GM12872 (cell line): ENCODE results near the gene FAM163B.

Experiments
- TF ChIP-seq, protein P1 (sequence below): IDR thresholded peaks from 3 replicates; pipeline ENCODE4 v1.5.1; 2011; ENCODE audit warnings: low read depth, mild to moderate bottlenecking, low read length, moderate library complexity; ENCODE audit not compliant: insufficient read depth

The FAM163B gene

DNA sequence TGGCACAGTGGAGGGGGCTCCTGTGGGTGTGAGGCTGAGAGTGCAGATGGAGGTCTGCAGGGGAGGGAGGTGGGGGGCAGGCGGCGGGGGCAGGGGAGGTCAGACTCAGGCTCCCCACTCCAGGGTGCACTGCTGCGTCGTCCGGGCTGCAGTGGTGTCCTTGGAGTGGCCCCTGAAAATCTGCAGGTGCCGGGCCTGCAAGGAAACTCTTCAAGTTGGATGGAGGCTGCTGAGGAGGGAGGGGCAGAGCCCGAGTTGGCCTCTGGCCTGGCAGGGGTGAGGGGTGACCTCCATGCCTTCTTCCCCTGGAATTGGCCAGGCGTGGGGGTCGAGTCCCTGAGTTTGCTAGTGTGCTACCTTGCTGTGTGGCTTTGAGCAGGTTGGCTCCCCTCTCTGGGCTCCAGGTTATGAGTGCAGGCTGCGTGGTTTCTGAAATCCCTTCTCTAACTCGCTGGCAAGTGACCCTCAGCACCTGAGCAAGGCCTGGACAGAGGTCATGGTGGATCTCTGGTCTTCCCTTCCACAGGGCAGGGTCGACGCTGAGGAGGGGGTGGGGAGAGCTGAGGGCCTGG, 73.8 kb downstream of the FAM163B start:
- TF ChIP-seq, protein P1, sequence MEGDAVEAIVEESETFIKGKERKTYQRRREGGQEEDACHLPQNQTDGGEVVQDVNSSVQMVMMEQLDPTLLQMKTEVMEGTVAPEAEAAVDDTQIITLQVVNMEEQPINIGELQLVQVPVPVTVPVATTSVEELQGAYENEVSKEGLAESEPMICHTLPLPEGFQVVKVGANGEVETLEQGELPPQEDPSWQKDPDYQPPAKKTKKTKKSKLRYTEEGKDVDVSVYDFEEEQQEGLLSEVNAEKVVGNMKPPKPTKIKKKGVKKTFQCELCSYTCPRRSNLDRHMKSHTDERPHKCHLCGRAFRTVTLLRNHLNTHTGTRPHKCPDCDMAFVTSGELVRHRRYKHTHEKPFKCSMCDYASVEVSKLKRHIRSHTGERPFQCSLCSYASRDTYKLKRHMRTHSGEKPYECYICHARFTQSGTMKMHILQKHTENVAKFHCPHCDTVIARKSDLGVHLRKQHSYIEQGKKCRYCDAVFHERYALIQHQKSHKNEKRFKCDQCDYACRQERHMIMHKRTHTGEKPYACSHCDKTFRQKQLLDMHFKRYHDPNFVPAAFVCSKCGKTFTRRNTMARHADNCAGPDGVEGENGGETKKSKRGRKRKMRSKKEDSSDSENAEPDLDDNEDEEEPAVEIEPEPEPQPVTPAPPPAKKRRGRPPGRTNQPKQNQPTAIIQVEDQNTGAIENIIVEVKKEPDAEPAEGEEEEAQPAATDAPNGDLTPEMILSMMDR, result no peak

DNA sequence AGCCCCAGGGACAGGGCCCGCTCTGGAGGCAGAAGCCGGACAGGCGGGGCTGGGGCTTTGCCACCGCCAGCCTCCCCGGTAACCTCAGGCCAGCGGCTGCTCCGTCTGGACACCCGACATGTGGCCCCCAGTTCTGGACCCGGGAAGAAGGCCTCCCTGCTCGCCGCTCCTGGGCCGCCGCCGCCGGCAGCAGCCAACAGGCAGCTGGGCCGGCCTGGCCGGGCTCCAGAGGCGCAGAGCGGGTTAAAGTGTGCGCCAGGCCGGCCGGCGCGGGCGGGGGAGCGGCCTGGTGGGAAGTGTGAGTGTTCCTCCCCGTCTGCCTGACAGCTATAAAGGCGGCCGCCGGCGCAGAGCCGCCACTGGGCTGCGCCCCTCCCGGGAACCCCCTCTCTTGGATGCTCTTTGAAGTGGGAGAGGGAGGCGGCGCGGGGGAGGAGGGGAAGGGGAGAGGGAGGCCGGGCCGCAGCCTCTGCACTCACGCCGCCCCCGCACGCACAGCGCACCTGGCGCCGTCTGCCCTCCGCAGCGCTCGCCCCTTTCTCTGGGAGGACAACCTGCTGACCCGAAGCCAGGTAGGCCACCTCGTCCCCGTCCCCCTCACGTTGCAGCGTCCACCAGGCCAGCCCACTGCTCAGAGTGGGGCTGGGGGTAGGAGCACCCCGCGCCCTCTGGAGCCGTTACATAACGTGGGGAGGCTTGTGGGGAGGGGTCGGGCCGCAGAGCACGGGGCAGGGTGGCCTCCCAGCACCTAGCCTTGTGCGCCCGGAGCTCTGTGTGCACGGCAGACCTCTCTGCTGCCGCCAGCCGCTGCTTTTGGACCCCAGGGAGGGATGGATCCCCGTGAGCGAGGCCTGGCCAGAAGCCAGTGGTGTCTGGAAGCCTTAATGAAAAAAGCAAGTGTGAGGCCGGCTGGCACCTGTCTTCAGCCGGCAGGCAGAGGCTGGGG, 74.6 kb downstream of the FAM163B start, which contains the start of gene ADAMTSL2:
ADAMTSL2 (plus strand) TSS at position 359 of the 946 bp plus-strand sequence. CDS start 2,009 bp downstream, outside the sequence.
- TF ChIP-seq, protein P1, result no peak

DNA sequence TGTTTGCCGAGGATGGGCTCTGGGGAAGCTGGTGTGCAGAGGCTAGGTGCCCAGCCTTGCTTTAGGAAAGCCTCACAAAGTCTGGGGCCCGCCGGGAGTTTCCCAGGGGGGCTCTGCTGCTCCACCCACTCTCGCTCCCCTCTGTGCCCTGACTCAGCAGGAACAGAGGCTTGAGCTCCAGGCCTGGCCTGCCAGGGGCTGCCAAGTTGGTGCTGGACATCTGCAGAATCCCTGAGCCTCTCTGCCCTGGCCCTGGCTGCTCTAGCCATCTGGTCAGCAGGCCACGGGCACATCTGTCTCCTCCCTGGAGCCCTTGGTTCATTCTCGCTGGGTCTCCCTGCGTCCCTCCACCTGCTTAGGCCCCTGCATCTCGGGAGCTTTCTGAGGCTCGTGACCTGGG, 75.3 kb downstream of the FAM163B start:
- TF ChIP-seq, protein P1, result no peak

DNA sequence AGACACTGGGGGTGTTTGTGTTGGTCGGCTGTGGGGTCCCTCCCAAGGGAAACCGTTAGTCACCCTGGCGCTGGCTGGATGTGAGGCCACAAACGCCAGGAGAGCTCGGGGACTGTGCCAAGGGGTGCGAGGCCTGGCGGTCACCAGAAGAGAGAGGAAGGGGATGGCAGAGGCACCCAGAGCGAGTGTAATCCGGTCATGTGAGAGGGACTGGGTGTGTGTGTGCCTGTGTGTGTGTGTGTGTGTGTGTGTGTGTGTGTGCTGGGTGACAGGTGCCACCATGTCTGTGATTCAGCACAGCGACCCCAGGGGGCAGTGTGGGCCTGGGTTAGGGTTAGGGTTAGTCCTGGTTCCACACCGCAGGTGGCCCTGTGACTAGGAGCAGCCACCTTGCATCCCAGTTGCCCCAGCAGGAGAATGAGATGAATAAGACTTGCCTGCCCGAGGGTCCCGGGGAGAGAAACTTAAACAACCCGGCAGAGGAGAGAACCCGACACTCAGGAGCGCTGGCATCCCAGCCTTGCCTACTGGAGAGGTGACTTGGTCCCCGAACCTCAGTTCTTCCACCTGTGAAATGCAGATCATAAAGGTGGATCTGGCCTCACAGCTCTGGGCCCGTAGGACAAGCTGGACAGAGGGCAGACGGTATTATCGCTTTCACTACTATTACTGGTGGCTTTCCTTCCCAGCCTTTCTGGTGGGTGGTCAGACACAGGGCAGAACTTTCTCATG, 76.1 kb downstream of the FAM163B start:
- TF ChIP-seq, protein P1, result peak; percentile 77

- TF ChIP-seq, protein P1, result no peak
These were observed 77.9 kb downstream of the FAM163B start for GRCh38 chr9:133531293-133531692.

DNA sequence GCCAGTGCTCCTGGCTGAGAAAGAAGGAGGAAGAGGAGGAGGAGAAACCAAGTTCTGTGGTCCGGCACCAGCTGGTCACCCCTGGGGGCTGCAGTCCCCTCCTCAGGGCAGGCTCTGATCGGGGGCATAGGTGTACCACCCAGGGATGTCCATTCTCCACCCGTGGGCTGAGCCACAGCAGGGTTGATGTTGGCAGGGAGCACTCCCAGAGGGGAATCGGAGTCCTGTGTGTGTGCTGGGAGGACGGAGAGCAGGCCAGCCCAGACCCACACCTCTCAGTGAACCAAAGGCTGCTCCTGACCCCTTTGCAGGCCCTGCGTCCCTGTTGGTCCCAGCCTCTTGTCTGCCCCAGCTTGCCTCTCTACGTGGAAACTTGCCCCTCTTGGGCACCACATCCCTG, 79.3 kb downstream of the FAM163B start:
- TF ChIP-seq, protein P1, result no peak

DNA sequence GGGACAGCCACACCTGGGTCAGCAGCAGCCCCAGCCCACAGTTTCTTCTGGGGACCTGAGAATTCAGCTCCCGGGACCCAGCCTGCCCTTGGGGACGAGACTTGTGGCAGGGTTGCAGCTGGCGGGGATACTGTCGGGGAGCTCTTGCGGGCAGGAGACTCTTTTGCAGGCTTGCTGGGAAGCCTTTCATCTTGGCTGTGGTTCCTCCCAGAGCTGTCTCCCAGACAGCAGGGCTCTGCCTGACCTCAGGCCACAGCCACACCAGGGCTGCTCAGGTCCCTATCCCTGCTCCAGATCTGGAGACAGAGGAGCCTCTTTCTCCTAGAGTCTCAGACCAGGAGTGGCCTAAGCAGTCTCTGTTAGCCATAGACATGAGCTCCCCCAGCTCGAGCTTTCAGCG, 79.7 kb downstream of the FAM163B start:
- TF ChIP-seq, protein P1, result no peak
